ENCODE results near the gene CD79A.

DNA sequence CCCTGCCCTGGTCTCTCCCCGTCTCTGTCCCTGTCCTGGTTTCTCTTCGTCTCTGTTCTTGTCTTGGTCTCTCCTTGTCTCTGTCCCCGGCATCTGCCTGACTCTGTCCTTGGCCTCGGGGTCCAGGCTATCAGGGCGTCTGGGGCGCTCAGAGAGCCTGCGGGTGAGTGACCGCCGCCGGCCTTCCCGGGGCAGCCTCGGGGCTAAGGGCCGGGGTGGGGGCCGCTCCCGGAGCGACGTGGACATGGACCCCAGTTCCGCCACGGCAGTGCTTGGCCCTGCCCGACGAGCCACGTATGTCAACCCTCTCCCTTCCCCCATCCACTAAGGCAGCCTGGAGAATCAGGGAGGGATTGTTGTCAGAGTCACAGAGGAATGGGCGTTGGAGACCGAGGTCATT, 20.7 kb downstream of the CD79A start:
- TF ChIP-seq, protein P1, sequence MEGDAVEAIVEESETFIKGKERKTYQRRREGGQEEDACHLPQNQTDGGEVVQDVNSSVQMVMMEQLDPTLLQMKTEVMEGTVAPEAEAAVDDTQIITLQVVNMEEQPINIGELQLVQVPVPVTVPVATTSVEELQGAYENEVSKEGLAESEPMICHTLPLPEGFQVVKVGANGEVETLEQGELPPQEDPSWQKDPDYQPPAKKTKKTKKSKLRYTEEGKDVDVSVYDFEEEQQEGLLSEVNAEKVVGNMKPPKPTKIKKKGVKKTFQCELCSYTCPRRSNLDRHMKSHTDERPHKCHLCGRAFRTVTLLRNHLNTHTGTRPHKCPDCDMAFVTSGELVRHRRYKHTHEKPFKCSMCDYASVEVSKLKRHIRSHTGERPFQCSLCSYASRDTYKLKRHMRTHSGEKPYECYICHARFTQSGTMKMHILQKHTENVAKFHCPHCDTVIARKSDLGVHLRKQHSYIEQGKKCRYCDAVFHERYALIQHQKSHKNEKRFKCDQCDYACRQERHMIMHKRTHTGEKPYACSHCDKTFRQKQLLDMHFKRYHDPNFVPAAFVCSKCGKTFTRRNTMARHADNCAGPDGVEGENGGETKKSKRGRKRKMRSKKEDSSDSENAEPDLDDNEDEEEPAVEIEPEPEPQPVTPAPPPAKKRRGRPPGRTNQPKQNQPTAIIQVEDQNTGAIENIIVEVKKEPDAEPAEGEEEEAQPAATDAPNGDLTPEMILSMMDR (conservative IDR thresholded peaks at IDR 0.05 in 1 of 2, IDR thresholded peaks at IDR 0.05 in 1 of 2; ENCODE audit: extremely low read depth in 1 of 2, insufficient read depth in 1 of 2, low read depth in 1 of 2, low read length in 2 of 2) = no peak
- TF ChIP-seq EZH2 (IDR thresholded peaks at IDR 0.05; ENCODE audit: borderline replicate concordance, low read length) = no peak
